Smooth muscle cell of bladder (primary cell): Measurements from ENCODE around the gene MTHFD1L. TPM values are rescaled to one million over a fixed set of nuclear protein-coding genes. Genes with fewer than 3 reads are reported as not detected.

ENCODE experiments used
- total RNA-seq: library from RNA; depleted of rRNA; stranded (reverse); fragments of >200 nt; gene quantifications from 2 replicates; pipeline ENCODE4 v1.2.3, GENCODE V29; 2014

MTHFD1L gene
- 50.3 and 57.5 TPM in 2 replicates for total RNA-seq

DNA sequence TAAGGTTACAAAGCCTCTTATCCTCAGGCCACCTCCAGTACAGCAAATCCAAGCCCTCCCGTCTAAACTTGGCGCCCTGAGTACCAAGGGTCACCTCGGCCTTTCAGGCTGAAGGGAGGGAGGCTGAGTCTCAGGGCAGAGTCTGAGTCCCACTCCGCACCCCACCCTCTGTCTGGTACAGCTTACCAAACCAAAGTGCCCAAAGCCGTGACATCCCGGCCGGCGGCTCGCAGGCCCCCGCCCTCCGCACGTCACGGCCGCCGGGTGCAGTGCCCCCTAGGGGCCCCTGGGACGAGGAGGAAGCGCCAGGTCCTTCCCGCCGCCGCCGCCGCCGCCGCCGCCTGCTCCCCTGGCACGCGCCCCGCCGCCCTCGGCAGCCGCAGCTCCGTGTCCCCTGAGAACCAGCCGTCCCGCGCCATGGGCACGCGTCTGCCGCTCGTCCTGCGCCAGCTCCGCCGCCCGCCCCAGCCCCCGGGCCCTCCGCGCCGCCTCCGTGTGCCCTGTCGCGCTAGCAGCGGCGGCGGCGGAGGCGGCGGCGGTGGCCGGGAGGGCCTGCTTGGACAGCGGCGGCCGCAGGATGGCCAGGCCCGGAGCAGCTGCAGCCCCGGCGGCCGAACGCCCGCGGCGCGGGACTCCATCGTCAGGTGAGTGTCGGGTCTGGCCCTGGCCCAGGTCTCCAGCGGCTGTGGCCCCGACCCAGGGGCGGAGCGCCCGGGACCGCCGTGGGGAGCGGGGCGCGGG lies at the start of gene MTHFD1L:
MTHFD1L (plus strand) TSS at position 297 of the 741 bp plus-strand sequence; CDS start at position 418, 121 bp downstream.

